ENCODE results near the gene TRAK2.
"Not testable (repeated sequence)": the region's sequence is repeated elsewhere in the genome, so short reads cannot be mapped to it uniquely, and the experiment has no call there.

Gene TRAK2

DNA sequence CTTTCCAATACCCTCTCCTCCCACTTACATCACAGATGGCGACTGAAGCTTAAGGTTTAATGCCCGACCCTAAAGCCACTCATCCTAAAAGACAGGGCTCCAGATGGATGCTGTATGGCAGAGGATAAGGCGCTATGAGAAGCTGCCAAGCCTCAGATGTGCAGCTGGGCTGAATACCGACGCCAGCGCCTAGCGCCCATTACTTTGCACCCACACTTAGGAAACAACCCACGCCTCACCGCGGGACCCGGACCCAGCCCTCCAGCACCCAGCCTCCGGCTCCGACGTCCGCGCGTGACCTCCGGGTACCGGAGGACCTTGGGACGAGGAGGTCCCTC, 335 bp downstream of the TRAK2 start:
- DNase-seq (ENCODE audit: low read depth), result no peak
- TF ChIP-seq, protein P1, sequence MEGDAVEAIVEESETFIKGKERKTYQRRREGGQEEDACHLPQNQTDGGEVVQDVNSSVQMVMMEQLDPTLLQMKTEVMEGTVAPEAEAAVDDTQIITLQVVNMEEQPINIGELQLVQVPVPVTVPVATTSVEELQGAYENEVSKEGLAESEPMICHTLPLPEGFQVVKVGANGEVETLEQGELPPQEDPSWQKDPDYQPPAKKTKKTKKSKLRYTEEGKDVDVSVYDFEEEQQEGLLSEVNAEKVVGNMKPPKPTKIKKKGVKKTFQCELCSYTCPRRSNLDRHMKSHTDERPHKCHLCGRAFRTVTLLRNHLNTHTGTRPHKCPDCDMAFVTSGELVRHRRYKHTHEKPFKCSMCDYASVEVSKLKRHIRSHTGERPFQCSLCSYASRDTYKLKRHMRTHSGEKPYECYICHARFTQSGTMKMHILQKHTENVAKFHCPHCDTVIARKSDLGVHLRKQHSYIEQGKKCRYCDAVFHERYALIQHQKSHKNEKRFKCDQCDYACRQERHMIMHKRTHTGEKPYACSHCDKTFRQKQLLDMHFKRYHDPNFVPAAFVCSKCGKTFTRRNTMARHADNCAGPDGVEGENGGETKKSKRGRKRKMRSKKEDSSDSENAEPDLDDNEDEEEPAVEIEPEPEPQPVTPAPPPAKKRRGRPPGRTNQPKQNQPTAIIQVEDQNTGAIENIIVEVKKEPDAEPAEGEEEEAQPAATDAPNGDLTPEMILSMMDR (IDR thresholded peaks at IDR 0.05; ENCODE audit: low read depth, low read length, missing control alignments), result no peak
- H3K4me3 ChIP-seq (ENCODE audit: low read depth, low read length), result peak overlapping the region; percentile 100

DNA sequence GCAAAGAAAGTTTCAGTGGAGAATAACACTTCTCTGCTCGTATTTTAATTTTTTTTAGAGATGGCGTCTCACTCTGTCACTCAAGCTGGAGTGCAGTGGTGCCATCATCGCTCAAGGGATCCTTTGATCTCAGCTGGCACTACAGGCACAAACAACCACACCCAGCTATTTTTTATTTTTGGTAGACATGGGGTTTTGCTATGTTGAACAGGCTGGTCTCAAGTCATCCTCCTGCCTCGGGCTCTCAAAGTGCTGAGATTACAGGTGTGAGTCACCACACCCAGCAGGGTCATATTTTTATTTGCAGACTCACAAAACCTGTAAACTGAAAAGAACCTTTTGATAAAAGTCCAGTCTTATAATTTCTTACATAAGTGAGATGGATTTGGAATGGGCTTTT, 2.6 kb downstream of the TRAK2 start:
- TF ChIP-seq, protein P1 (IDR thresholded peaks at IDR 0.05; ENCODE audit: low read depth, low read length, missing control alignments), result no peak
- no peak overlapping the region for H3K4me3 ChIP-seq (ENCODE audit: low read depth, low read length)
- no peak for DNase-seq (ENCODE audit: low read depth)

DNA sequence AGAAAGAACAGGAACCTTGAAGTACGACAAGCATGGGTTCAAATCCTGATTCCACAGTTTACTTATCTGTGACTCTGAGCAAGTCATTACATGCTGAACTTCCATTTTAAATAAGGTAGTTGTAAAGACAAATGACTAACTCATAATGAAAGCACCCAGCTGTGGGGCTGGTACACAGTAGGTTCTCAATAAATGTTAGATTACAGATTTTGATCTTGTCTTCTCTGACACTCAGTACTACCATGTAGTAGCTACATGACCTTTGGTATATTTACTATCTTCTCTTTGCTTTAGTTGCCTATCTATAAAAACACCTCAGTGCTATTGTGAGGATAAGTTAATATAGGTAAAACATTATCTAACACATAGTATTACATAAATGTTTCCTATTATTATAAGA, 3.2 kb downstream of the TRAK2 start:
- H3K4me3 ChIP-seq (ENCODE audit: low read depth, low read length), result no peak overlapping the region
- no peak for DNase-seq (ENCODE audit: low read depth)
- TF ChIP-seq, protein P1 (IDR thresholded peaks at IDR 0.05; ENCODE audit: low read depth, low read length, missing control alignments), result no peak

DNA sequence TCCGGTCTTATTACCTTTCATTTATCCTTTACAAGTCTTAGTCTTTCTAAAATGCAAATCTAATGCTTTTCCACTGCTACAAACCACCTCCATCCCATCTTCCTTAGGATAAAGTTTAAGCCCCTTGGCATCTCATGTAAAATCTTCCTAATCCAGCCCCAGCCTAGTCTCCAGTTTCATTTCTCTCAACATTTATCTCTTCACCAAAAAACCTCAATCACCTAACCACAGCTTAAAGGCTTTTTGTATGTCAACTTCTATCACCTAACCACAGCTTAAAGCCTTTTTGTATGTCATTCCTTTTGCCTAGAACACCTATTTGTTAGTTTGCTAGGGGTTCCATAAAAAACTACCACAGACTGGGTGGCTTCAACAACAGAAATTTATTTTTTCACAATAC, 4.2 kb downstream of the TRAK2 start:
- TF ChIP-seq, protein P1 (IDR thresholded peaks at IDR 0.05; ENCODE audit: low read depth, low read length, missing control alignments), result no peak
- no peak overlapping the region for H3K4me3 ChIP-seq (ENCODE audit: low read depth, low read length)
- no peak for DNase-seq (ENCODE audit: low read depth)

DNA sequence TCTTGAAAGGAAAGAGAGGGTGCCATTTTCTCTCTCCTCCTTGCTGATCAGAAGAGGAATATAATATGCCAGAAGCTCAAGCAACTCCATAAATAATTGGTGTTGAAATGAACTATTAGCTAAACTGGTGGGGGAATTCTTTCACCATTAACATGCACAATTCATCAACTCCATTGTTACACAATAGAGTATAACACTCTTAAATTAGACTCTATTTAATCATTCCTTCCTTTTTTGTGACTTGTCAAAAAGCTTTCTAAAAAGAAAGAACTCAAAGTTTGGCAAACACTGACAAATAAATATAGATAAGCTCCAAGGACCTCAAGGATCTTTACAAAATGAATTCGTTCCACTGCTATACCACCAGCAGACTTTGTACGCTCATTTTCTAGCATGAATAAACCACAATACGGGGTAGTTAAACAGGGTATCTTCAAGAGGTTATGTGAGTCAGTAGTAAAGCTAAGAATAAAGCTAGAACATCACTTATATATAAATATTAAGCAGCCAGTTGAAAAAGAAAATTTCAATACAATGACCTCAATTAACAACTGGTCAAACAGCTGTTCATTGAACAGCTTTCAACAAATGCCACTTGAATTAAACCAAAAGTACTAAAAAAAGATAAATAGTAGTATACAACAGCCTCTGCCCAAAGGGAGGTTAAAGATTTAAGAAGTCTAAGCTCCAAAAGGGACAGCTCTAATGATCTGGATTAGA, 6.4 kb downstream of the TRAK2 start:
- TF ChIP-seq, protein P1 (IDR thresholded peaks at IDR 0.05; ENCODE audit: low read depth, low read length, missing control alignments), result no peak
- no peak overlapping the region for H3K4me3 ChIP-seq (ENCODE audit: low read depth, low read length)
- no peak for DNase-seq (ENCODE audit: low read depth)

DNA sequence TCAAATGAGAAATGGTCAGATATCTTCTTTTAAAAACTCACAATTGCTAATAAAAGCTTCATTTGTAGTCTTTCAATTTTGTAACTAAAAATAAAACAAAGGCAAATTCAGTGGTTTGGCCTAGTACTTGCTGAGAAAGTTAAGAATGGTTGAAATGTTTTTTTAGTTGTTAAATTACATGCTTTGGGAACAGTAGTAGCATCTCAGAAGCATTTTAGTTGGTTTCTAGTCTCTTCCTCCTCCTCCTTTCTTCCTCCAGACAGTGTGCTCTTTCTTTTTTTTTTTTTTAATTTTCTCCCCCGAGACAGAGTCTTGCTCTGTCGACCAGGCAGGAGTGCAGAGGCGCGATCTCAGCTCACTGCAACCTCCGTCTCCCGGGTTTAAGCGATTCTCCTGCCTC, 9.8 kb downstream of the TRAK2 start:
- no peak overlapping the region for H3K4me3 ChIP-seq (ENCODE audit: low read depth, low read length)
- no peak for DNase-seq (ENCODE audit: low read depth)
- TF ChIP-seq, protein P1 (IDR thresholded peaks at IDR 0.05; ENCODE audit: low read depth, low read length, missing control alignments), result no peak

DNA sequence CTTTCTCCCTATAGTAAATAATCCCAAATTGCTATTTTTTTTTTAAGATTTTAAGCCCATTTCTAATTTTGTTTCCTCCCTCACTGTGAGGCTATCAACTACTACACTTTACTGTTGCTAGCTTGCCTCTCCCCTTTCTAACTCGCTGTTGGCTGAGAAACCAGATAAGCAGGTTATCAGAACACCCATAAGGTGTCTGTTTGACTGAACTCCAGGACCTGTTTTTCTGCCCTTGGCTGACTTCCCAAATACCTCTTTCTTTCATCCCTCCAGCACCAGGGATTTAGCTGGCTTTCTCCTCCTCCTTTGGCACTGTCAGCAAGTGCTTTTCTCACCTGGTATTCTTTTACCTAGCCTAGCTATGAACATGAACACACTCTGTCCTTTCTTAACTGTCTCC, 11.1 kb downstream of the TRAK2 start:
- TF ChIP-seq, protein P1 (IDR thresholded peaks at IDR 0.05; ENCODE audit: low read depth, low read length, missing control alignments), result no peak
- no peak overlapping the region for H3K4me3 ChIP-seq (ENCODE audit: low read depth, low read length)
- no peak for DNase-seq (ENCODE audit: low read depth)

DNA sequence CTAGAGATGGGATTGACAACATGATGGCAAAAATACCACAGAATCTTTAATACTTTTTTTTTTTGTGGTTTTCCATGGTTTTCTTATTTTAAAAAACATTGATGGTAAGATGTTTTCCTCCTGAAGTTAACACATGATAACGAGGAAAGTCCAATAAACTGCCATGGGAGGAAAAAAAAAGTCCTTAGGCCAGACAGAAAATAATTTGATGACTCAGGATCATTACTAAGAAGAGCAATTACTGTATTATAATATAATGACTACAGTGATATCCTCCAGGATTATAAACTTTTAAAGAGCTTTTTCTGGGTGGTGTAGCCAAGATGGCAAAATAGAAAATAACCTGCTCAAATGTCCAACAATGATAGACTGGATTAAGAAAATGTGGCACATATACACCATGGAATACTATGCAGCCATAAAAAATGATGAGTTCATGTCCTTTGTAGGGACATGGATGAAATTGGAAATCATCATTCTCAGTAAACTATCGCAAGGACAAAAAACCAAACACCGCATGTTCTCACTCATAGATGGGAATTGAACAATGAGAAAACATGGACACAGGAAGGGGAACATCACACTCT, 11.8 kb downstream of the TRAK2 start:
- not testable (repeated sequence) for DNase-seq (ENCODE audit: low read depth); H3K4me3 ChIP-seq (ENCODE audit: low read depth, low read length)

All from GM12864 (cell line).